Mammary epithelial cell (primary cell): ENCODE results near the gene ZNF558.

Source experiments
- CTCF ChIP-seq, 2 donors: IDR thresholded peaks in 1 of 2; conservative IDR thresholded peaks in 1 of 2; 2 replicates each; pipeline ENCODE4 v1.5.1; 2011 to 2012; ENCODE audit warnings: inconsistent platforms in 2 of 2, low read length in 2 of 2, mild to moderate bottlenecking in 2 of 2, control low read depth in 1 of 2, low read depth in 1 of 2; ENCODE audit not compliant: insufficient read depth in 1 of 2; ENCODE audit errors: extremely low read depth in 1 of 2
- EZH2 ChIP-seq: IDR thresholded peaks from 2 replicates; pipeline ENCODE4 v1.6.1; 2012; ENCODE audit warnings: low read length, inconsistent platforms, borderline replicate concordance

GRCh38 chr19:8846819-8847218 lies 14.7 kb upstream of the ZNF558 start:
- no peak for TF ChIP-seq CTCF (conservative IDR thresholded peaks at IDR 0.05 in 1 of 2, IDR thresholded peaks at IDR 0.05 in 1 of 2; ENCODE audit: extremely low read depth in 1 of 2, insufficient read depth in 1 of 2, low read depth in 1 of 2, low read length in 2 of 2)
- TF ChIP-seq EZH2: no peak
